HG03565 (cell line): Measurements from ENCODE around the gene TANGO6.
"Not testable (repeated sequence)": the region's sequence is repeated elsewhere in the genome, so short reads cannot be mapped to it uniquely, and the experiment has no call there.

Source experiments
- ATAC-seq: cut with Tn5 transposase; IDR thresholded peaks from one replicate; pipeline ENCODE4 v1.9.1; 2021; ENCODE audit warnings: mild to moderate bottlenecking, moderate library complexity; ENCODE audit not compliant: unreplicated experiment

The TANGO6 gene

DNA sequence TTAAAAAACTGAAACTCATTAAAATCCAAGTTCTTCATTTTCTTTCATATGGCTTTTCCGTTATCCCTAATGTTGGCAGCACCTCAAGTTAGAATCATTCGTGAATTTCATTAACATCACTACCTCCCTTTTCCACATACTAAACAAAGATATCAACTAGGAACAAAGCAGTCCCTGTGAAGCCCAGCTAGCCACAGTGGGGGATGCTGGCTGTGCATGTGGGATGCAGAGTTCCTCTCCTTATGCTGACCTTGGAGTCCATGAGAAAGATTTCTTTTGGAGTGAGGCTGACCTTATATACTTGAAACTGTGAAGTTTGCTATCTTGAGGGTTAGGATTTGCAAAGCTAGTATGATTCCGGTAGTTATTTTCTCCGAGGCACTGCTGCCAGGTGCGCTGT, 117.6 kb downstream of the TANGO6 start:
- no peak for ATAC-seq

DNA sequence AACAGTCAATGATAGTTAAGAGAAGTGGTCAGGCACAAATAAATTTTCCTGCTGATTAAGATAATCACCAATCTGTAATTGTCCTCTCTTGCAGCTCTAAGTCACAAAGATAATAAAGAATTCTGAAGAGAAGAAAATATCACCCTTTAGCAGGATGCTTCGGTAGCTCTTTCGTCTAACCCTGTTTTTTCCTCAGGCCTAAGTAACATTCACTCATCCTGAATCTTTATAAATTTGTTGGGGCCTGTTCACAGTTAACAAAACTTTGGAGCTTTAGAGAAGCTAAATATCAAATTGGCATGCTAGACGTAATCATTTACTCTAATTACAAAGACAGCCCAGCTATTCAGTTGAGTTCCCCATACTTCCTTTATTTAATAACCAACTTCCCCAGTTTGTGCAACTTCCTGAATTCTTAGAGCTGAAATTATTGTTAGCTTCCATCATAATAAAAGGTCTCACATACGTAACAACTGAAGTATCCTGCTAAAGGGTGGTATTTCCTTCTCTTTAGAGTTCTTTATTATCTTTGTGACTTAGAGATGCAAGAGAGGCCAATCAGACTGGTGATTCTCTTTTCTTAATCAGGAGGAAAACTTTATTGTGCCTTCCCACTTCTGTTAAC, 118.6 kb downstream of the TANGO6 start:
- no peak for ATAC-seq

DNA sequence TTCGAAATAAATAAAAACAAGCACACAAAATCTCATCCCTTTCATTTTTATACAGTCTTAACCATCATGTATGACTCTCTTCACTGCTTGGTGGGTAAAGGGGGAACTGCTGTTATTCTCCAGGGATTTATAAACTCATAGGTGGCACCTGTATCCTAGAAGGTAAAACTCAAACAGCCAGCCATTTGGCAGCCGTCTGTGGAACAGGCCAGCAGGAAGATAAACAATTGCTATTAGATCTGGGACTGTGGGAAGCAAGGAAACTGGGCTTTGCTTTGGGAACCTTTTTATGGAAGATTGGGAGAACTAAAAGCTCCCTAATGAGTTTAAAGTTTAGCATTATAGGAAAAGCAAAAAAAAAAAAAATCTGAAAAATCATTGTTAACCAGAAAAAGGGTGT, 126.0 kb downstream of the TANGO6 start:
- ATAC-seq, result no peak

DNA sequence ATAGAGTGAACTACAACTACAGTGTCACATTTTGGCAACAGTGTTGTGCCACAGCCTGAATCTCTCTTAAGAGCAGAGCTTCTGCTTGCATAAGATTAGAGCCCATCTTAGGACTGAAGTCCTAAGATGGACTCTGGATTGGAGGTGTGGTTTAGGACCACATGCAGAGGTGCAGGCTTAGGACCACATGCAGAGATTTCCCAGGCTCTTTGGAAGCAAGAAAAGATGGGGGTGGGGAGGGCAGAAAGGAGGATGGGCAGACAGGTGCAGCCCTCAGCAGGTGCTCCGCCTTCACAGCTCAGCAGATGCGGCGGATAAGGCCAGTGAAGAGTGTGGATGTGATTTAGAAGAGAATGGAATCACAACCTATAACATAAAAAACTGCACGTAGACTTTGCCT, 128.7 kb downstream of the TANGO6 start:
- no peak for ATAC-seq

DNA sequence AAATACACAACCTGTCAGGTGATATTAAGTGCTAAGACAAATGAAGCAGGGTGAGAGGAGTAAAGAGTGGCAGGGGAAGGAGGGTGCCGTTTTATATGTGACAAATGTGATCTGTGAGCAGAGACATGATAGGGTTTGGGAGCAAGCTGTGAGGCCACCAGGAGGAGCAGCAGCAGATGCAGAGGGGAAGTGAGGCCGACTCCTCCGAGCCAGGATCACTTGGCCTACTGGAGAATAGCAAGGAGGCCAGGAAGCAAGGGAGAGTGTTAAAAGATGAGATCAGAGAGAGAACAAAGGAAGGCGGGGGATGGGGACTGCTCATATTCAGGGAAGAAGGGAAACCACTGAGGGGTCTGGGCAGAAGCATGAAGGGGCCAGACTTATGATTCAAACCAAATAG, 129.4 kb downstream of the TANGO6 start:
- no peak for ATAC-seq

DNA sequence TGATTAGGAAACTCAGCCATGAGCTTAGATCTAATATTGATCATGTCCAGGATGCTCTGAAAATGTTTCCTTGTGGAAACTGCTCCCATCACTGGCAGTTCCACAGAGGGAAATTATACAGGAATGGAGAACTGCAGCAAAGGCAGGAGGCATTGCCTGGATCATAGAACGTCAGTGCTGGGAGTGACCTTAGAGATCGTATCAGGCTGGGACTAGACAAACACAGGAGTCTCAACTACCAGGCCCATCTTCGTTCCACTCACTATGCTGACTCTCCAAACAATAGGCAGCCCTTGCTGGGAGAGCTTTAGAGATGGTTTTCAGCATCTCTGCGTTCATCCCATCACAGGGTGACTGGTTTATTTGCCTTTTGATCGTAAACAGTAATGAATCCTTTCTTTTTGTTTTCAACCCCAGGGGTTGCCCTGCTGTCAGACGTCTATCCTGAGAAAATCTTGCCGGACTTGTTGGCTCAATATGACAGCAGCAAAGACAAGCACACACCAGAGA, 130.3 kb downstream of the TANGO6 start:
- no peak for ATAC-seq

DNA sequence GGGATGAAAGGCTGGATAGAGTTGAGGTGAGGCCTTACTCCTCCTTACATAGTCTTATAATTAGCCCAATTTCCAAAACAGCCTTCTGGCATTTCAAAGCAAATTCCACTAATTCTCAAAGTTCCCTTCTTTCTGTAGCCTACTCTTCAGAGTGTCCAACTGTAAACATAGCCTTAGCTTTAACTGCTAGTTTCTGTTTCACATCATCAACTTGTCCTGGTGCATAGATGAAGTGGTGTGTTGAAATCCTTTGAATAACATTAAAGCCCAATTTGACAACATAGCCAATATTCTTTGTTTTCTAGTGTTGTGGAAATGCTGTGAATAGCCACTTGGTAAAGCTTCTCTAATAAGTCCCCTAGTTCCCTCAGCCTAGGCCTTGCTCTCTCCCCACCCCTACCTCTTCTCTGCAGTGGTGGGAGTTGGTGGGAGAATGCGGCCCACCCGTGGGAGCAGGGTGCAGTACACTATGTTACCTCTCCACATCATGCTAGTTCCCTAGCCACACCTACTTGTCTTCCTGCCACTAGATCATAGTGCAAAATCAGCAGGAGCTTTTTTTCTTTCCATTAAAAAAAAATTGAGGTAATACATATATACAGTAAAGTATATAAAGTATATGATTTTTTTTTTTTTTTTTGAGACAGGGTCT, 135.1 kb downstream of the TANGO6 start:
- no peak for ATAC-seq

DNA sequence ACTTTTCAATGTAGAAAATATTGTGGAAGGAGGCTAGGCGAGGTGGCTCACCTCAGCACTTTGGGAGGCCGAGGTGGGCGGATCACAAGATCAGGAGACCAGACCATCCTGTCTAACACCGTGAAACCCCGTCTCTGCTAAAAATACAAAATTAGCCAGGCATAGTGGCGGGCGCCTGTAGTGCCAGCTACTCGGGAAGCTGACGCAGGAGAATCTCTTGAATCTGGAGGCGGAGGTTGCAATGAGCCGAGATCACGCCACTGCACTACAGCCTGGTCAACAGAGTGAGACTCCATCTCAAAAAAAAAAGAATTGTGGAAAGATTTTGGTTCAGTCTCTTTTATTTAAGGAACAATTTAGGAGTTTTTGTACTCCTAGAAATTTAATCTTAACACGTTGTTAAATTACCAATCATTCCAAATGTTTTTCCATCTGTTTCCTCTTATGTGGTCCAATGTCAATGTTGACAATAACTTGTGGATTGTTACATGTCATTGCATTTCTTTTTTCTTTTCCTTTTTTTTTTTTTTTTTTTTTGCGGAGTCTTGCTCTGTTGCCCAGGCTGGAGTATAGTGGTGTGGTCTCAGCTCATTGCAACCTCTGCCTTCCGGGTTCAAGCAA, 137.5 kb downstream of the TANGO6 start:
- ATAC-seq, result no peak

DNA sequence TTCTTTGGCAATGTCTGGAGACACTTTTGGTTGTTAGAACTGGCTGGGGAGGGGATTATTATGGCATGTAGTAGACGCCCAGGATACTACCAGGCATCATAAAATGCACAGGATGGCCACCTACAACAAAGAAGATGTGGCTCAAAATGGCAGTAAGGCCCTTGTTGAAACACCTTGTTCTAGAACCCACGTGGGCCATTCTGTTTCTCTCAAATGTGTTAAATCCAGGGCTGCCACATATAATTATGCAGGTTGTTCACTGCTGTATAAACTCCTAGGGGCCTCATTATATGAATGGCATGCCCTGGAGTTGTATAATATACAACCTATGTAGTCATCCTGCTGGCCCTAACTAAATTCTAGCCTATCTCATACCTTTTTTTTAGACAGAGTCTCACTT, 138.6 kb downstream of the TANGO6 start:
- no peak for ATAC-seq

DNA sequence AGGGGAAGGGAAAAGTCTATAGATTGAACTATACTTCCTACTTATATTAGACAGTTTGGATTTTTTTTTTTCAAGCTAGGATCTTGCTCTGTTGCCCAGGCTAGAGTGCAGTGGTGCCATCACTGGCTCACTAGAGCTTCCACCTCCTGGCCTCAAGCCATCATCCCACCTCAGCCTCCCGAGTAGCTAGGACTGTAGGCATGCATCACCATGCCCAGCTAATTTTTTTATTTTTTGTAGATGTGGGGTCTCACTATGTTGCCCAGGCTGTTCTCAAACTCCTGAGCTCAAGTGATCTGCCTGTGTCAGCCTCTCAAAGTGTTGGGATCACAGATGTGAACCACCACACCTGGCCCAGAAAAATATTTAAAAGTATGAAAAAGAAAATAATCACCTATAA, 141.1 kb downstream of the TANGO6 start:
- ATAC-seq, result no peak

DNA sequence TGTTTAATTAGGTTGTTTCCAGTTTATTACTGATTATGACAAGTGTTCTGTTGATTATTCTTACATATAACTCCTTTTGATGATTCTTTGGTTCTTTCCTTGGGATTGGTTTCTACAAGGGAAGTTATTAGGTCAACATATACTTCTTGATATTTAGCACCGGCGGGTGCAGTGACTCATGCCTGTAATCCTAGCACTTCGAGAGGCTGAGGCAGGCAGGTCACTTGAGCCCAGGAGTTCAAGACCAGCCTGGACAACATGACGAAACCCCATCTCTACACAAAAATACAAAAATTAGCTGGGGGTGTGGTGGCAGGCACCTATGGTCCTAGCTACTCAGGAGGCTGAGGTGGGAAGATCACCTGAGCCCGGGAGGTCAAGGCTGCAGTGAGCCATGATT, 141.9 kb downstream of the TANGO6 start:
- ATAC-seq, result no peak

DNA sequence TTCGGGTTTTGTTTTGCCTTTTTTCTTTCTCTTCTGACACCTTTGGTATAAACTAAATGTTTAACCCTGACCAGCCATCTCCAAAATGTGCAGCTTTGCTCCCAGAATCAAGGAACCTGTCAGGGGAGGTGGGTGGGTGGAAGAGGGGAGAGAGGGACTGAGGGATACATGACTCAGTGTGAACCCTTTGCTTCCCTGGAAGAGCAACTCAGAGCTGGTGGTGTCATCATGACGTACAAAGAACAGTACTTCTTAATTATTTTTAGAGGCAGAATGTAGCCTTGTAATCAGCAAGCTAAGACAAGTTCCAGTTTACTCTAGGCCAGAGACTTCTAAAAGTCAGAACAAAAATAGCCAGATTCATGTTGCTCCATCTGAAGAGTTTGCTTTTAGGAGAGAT, 142.5 kb downstream of the TANGO6 start:
- ATAC-seq, result no peak

DNA sequence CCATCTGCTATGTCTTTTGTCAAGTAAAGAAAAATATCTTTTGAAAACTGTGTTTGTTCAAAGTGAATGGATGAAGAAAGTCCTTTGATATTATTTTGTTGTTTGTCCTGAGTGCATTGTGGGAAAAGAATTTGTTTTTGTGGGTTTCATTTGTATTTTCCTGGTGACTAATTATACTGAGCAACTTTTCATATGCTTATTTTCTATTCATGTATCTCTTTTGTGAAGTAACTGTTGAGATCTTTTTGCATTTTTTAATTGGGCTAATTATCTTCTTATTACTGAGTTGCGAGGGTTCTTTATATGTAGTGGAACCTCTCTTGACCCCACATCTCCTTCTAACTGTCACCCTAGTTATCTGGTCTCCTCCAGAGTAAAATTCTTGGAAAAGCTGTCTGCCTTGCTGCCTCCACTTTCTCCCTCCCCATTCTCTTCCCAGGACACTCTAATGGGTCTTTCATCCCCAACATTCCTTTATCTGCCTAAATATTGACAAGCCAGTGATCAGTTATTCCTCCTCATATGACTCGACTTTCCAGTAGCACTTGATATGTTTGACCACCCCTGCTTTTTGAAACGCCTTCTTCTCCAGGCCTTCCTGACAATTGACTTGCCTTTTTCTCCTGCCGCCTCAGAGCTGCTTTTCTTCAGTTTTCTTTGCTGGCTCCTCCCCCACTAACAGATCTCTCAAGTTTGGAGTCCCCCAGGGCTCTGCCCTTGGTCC, 144.6 kb downstream of the TANGO6 start:
- ATAC-seq, result no peak

DNA sequence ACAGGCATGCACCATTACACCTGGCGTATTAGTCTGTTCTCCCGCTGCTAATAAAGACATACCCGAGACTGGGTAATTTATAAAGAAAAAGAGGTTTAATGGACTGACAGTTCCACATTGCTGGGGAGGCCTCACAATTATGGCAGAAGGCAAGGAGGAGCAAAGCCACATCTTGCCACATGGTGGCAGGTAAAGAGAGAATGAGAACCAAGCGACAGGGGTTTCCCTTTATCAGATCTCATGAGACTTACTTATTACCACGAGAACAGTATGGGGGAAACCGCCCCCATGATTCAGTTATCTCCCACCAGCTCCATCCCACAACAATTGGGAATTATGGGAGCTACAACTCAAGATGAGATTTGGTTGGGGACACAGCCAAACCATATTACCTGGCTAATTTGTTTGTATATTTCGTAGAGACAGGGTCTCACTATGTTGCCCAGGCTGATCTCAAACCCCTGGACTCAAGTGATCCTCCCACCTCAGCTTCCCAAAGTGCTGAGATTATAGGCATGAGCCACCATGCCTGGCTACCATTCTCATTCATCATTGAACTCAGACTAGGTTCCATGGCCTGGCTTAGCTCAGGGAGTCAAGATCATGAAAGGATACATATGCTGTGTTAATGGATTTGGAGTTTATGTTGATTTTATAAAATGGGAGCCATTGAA, 147.0 kb downstream of the TANGO6 start:
- not testable (repeated sequence) for ATAC-seq

DNA sequence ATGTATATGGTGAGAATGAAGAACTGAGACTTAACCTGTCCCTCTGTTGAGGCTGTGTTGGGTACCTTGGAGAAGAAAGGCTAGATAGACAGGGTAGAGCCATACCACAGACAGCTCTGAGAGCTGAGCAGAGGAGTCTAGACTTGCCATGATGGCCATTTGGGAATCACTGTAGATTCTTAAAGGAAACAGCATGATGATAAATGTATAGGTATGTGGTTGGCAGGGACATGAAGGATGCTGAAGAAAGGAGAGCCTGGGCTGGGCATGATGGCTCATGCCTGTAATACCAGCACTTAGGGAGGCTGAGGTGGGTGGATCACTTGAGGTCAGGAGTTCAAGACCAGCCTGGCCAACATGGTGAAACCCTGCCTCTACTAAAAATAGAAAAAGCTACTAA, 147.7 kb downstream of the TANGO6 start:
- no peak for ATAC-seq

DNA sequence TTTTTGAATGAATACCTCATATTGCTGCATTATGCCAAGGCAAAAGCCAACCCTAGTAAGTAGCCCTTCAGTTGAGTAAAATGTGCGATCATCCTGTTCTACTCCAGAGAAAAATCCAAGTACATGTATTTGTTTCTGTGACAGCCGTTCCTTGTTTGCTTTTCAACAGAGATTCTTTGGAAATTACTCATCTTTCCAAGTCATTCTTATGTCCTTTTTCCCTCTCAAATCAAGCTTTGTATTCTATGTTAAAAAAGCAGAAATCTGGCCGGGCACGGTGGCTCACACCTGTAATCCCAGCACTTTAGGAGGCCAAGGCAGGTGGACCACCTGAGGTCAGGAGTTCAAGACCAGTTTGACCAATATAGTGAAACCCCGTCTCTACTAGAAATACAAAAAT, 149.2 kb downstream of the TANGO6 start:
- no peak for ATAC-seq

DNA sequence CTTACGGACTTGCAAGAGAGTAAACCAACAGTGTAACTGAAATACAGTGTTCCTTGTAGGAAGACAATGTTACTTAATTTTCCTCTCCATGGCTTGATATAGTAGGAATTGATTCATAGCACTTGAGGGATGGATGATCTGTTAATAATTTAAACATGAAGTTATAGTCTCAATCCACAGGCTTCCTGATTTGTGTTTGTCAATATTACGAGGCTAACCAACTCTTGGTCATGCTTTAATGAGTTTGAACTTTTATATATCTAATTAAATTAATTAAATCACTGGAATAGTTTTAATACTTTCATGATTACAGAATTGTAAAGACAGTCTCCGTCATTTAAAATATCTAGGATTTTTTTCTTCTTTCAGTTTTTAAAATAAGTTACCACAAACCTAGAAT, 150.1 kb downstream of the TANGO6 start:
- ATAC-seq, result no peak

DNA sequence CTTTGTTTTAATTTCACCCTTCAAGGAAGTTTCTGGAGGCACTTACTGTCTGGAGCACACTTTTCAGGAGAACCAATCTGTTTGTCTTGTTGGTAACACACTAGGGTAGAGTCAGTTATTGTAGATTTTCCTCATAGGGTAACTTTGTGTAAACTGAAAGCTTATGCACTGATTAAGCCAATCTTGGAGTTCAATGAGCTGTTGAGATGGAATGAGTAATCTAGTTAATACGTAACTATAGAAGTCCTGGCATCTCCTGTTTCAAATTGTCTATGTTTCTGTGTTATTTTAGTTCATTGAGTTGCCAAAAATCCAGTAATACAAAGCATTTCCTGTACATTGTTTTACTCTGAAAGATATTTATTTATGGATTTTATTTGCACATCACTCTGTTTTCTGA, 150.6 kb downstream of the TANGO6 start:
- ATAC-seq, result no peak

DNA sequence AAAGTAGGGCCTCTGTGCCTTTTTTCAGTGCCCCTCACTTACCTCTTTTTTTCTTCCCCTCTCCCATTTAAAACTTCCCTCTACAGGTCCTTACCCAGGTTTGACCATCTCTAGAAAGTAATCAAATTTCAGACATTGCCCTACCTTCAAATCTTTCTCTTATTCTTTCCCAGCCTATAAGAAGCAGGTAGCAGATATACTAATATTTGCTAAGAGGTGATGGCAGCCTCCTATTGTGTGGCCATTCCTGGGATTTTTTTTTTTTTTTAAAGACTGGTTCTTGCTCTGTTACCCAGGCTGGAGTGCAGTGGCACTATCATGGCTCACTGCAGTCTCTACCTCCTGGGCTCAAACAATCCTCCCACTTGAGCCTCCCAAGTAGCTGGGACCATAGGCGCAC, 151.0 kb downstream of the TANGO6 start:
- ATAC-seq, result no peak

DNA sequence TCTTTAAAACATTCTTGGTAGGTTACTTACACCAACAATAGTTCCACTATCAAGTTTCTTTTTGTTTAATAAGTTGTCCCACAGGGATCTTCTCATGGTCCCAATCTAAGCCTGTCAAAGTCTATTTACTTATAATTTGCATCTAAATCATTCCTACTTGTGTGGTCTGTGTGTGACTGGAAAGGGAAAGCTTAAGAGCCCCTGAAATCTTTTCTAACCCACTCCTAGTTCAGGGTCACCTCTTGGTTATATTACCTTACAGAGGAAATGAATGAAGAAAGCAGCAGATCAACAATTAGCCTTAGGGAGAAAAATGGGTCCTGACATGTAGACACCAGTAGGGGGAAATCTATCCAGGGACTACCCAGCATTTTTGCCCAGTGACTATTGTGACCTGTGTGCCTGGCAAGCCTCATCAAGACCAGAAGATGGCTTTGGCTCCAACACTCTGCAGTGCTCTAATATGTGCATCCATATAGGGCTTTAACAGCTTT, 151.7 kb downstream of the TANGO6 start:
- ATAC-seq, result no peak

DNA sequence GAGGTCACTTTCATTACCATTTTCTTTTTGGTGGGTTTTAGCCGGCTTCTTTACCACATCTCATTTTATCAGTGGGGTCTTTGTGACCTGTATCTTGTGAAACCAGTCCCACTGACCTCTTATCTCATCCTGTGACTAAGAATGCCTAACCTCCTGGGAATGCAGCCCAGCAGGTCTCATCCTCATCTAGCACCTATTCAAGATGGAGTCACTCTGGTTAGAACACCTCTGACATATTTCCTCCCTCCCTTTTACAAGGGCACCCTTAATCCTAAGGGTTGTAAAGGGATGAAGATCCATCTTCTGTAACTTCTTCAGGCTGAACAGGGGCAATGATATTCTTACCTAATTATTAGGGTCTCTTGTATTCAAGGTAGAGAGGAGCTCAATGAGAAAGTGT, 154.2 kb downstream of the TANGO6 start:
- ATAC-seq, result no peak
